Body of pancreas (tissue), 4 donors: ENCODE results near the gene SV2B.

Experiments
- POLR2A ChIP-seq, 3 donors: fragments of 450-650 bp; IDR thresholded peaks; one replicate each; pipeline ENCODE4 v1.6.1; 2016; ENCODE audit warnings: antibody characterized with exemption in 3 of 3, mild to moderate bottlenecking in 2 of 3
- TF ChIP-seq, protein P1 (sequence below), 7 experiments: fragments of 450-650 bp in 4 of 7; fragments of 200-600 bp in 3 of 7; sonication (generic) in 3 of 7; IDR thresholded peaks; one replicate each; pipeline ENCODE4 v1.5.1; 2016 to 2019; ENCODE audit warnings: antibody characterized with exemption in 7 of 7

DNA sequence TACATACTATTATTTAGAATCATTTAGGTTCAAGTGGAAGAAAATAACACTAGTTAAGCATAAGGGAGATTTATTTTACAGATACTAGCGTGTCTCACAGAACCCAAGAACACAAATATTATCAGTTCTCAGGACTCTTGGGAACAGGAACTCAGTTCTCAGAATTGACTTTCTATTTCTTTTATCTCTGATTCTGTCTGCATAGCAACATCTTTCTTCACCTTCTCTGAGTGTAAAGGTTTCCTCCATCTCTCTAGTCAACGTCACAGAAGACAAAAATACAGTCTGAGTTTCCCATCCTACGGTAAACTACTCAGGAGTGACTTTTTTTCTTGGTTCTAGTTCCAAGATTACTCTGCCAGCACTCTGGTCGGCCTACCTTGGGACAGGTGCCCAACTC is 220.0 kb downstream of the SV2B start:
- no peak for TF ChIP-seq POLR2A (IDR thresholded peaks at IDR 0.05)
- TF ChIP-seq, protein P1, sequence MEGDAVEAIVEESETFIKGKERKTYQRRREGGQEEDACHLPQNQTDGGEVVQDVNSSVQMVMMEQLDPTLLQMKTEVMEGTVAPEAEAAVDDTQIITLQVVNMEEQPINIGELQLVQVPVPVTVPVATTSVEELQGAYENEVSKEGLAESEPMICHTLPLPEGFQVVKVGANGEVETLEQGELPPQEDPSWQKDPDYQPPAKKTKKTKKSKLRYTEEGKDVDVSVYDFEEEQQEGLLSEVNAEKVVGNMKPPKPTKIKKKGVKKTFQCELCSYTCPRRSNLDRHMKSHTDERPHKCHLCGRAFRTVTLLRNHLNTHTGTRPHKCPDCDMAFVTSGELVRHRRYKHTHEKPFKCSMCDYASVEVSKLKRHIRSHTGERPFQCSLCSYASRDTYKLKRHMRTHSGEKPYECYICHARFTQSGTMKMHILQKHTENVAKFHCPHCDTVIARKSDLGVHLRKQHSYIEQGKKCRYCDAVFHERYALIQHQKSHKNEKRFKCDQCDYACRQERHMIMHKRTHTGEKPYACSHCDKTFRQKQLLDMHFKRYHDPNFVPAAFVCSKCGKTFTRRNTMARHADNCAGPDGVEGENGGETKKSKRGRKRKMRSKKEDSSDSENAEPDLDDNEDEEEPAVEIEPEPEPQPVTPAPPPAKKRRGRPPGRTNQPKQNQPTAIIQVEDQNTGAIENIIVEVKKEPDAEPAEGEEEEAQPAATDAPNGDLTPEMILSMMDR (IDR thresholded peaks at IDR 0.05), result no peak
